ENCODE data around the gene BGLAP. TPM values are rescaled to one million over a fixed set of nuclear protein-coding genes. Genes with fewer than 3 reads are reported as not detected.

The BGLAP gene
- total and polyA plus RNA-seq, 2 donors = 0.42 to 0.68 TPM

DNA sequence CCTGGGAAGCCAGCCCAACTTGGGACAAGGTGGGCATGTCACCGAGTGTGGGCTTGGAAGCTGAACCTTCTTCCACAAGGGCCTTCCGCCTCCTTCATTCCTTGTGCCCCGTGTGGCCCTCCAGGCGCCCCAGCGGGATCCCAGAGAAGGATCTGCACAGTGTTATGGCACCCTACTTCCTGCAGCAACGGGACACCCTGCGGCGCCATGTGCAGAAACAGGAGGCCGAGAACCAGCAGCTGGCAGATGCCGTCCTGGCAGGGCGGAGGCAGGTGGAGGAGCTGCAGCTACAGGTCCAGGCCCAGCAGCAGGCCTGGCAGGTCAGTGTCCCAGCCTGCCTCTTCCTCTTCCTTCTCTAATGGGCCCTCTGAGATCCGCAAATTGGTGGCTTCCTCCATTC, 5.8 kb upstream of the BGLAP start:
- H3K27ac ChIP-seq (ENCODE audit: low read depth) = no peak overlapping the region
- 94% methylated on average over 12 of the region's 12 CpGs for WGBS
- DNase-seq (ENCODE audit: extremely low spot score) = no peak
- peaks cover 8% of the 10 kb centered on the region for H3K36me3 ChIP-seq (ENCODE audit: insufficient read depth)
- no peaks in the 10 kb centered on the region for H3K4me1 ChIP-seq (ENCODE audit: insufficient read depth)
- H3K4me3 ChIP-seq (ENCODE audit: low read depth, low read length) = no peak overlapping the region

GRCh38 chr1:156238248-156238647, 3.7 kb upstream of the BGLAP start:
- DNase-seq (ENCODE audit: extremely low spot score) = no peak
- WGBS = 96% methylated on average over 5 of the region's 5 CpGs
- H3K4me1 ChIP-seq (ENCODE audit: insufficient read depth) = no peaks in the 10 kb centered on the region
- H3K36me3 ChIP-seq (ENCODE audit: insufficient read depth) = peaks cover 8% of the 10 kb centered on the region
- H3K27ac ChIP-seq (ENCODE audit: low read depth) = no peak overlapping the region
- no peak overlapping the region for H3K4me3 ChIP-seq (ENCODE audit: low read depth, low read length)

DNA sequence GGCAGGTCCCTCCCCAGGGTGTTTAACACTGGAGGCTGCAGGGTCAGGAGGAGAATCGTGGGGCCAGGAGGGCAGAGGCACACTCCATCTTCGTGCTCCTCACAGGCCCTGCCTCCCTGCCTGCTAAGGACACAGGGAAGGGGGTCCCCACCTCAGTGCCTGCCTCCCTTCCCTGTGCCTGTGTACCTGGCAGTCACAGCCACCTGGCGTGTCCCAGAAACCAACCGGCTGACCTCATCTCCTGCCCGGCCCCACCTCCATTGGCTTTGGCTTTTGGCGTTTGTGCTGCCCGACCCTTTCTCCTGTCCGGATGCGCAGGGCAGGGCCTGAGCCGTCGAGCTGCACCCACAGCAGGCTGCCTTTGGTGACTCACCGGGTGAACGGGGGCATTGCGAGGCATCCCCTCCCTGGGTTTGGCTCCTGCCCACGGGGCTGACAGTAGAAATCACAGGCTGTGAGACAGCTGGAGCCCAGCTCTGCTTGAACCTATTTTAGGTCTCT, 623 bp upstream of the BGLAP start:
- H3K4me1 ChIP-seq (ENCODE audit: insufficient read depth) = no peaks in the 10 kb centered on the region
- no peak for DNase-seq (ENCODE audit: extremely low spot score)
- H3K4me3 ChIP-seq (ENCODE audit: low read depth, low read length) = no peak overlapping the region
- WGBS = 70% methylated on average over 15 of the region's 15 CpGs
- H3K27ac ChIP-seq (ENCODE audit: low read depth) = no peak overlapping the region
- H3K36me3 ChIP-seq (ENCODE audit: insufficient read depth) = peaks cover 6% of the 10 kb centered on the region

- Histone ChIP-seq H3K4me3 (ENCODE audit: low read depth, low read length) (no peak overlapping the region), H3K4me1 (ENCODE audit: insufficient read depth) (no peaks in the 10 kb centered on the region), H3K36me3 (ENCODE audit: insufficient read depth) (peaks cover 3% of the 10 kb centered on the region), H3K27ac (ENCODE audit: low read depth) (no peak overlapping the region)
- DNase-seq (ENCODE audit: extremely low spot score) = no peak
- WGBS = 77% methylated on average over 10 of the region's 10 CpGs
Observed at GRCh38 chr1:156242738-156243137, 754 bp downstream of the BGLAP start.

- no peak for DNase-seq (ENCODE audit: extremely low spot score)
- peaks cover 2% of the 10 kb centered on the region for H3K36me3 ChIP-seq (ENCODE audit: insufficient read depth)
- 83% methylated on average over 2 of the region's 2 CpGs for WGBS
- H3K4me3 ChIP-seq (ENCODE audit: low read depth, low read length) = no peak overlapping the region
- no peaks in the 10 kb centered on the region for H3K4me1 ChIP-seq (ENCODE audit: insufficient read depth)
- H3K27ac ChIP-seq (ENCODE audit: low read depth) = no peak overlapping the region
Observed at GRCh38 chr1:156244126-156244525, 2.1 kb downstream of the BGLAP start.

DNA sequence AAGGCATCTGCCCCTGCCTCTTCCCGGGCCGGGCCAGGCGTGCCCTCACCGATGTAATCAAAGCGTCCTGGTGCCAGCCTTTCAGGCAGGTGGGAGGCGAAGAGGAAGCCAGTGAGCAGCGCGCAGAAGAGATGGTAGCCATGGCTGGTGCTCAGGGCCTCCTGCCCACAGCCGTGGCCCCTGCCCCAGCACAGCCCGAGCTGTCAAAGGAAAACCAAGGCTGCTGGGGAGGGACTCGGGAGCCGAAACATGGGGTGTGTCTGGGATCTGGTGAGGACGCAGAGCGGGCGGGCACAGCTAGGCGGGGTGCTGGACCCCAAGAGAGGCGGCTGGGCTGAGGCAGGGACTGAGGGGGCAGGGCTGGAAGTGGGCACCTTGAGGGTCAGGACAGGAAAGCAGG, 2.7 kb downstream of the BGLAP start:
- DNase-seq (ENCODE audit: extremely low spot score) = no peak
- Histone ChIP-seq H3K4me1 (ENCODE audit: insufficient read depth) (no peaks in the 10 kb centered on the region), H3K27ac (ENCODE audit: low read depth) (no peak overlapping the region), H3K36me3 (ENCODE audit: insufficient read depth) (peaks cover 2% of the 10 kb centered on the region), H3K4me3 (ENCODE audit: low read depth, low read length) (no peak overlapping the region)
- WGBS = 88% methylated on average over 17 of the region's 17 CpGs

- no peaks in the 10 kb centered on the region for H3K4me1 ChIP-seq (ENCODE audit: insufficient read depth)
- no peak for DNase-seq (ENCODE audit: extremely low spot score)
- H3K4me3 ChIP-seq (ENCODE audit: low read depth, low read length) = no peak overlapping the region
- WGBS = 5% methylated on average over 69 of the region's 69 CpGs
- H3K27ac ChIP-seq (ENCODE audit: low read depth) = no peak overlapping the region
- H3K36me3 ChIP-seq (ENCODE audit: insufficient read depth) = no peaks in the 10 kb centered on the region
Observed at GRCh38 chr1:156245451-156246232, 3.7 kb downstream of the BGLAP start.

DNA sequence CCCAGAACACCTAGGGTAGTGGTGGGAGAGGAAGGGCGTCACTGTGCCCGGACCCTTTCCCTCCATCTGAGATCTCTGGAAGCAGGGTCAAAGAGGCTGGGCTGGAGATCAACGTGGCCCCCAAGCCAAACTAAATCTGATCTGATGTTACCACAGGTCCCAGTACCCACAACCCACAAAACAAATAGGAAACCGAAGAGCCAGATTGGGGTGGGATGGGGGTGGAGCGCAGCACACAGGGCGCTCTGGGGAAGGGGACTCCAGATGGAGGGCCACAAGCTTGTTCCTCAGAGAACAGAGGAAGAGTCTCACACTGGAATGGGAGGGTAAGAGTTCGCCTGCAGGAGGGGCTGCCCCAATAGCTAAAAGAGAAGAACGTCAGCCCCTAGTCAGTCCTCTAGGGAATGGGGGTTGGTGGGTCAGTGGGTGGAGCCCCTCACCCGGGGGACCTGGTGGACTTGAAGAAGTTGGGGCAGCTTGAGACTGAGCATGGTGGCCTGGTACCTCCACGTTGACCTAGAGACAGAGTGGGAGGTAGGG, 4.3 kb downstream of the BGLAP start:
- 58% methylated on average over 10 of the region's 10 CpGs for WGBS
- no peak for DNase-seq (ENCODE audit: extremely low spot score)

DNA sequence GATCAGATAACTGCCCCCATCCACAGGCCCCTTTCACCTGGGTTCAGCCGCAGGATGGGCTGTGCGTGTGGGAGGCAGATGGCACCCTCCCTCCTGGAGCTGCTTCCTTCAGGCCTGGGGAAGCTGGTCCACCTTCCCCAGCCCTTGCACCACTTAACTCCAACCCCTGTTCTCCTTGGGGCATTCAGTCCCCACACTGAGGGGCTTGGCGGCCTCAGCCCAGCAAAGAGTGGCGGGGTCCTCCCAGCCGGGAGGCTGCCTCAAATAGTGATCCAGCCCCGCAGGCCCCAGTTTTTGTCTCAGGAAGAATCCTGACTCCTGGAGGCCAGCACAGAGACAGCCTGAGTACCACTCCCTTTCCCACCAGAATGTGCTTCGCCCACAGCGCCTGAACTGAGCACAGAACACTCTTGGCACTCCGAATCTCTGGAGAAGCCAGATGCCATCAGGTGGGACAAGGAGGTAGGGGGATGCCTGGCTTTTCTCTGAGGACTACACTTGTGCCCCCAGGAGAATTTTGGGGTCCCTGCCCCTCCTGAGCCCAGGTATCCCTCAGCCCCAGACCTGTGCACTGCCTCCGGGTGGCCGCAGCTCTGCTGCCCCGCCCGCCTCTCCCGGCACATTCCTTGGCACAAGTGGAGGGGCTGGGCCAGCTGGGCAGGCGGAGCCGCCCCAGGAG, 4.9 kb downstream of the BGLAP start:
- 45% methylated on average over 16 of the region's 16 CpGs for WGBS
- Histone ChIP-seq H3K4me3 (ENCODE audit: low read depth, low read length) (no peak overlapping the region), H3K4me1 (ENCODE audit: insufficient read depth) (no peaks in the 10 kb centered on the region), H3K27ac (ENCODE audit: low read depth) (no peak overlapping the region), H3K36me3 (ENCODE audit: insufficient read depth) (no peaks in the 10 kb centered on the region)
- DNase-seq (ENCODE audit: extremely low spot score) = no peak

More for the DNA sequence above, 4.3 kb downstream of the BGLAP start:
- Histone ChIP-seq H3K36me3 (ENCODE audit: insufficient read depth) (no peaks in the 10 kb centered on the region), H3K4me1 (ENCODE audit: insufficient read depth) (no peaks in the 10 kb centered on the region), H3K4me3 (ENCODE audit: low read depth, low read length) (no peak overlapping the region), H3K27ac (ENCODE audit: low read depth) (no peak overlapping the region)

DNA sequence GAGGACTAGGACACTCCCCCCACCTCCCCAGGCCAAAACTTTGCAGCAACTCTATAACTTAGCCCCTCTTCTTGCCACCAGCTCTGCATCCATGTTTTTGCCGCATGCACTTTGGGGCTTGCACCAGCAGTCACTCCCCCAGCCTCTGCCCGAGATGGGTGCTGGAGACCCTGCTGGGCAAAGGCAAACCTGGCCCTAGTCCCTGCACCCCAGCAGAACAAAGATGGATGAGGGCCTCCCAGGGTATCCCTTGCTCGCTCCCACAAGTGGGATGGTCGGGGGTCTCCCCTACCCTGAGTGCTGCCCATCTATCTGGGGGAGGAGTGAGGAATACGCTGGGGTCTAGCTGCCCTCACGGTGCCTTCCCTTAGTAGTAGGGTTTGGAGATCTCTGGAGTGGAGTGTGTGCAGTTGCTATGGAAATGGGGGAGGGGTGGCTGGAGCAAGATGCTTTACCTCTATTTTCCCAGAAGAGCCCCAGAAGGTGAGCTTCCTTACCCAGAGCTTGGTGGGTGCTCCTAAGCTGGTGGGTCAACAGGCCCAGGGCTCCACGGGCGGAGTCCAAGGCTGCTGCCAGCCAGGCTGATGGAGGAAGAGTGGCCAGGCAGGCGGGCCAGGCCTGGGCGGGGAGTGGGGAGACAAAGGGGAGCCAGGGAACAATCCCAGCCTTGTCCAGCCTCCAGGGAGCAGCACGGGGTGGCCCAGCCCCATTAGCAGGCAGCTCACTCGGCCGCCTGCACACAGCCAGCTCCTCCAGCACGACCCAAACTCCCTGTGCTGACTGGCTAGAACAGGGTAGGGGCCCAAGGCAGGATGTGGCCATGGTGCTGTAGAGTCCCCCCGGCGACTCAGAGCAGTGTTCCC, 5.7 kb downstream of the BGLAP start, which contains the start of gene PAQR6:
Gene PAQR6 (minus strand): TSS at position 597 of the 863 bp plus-strand sequence. CDS start 1,325 bp downstream, outside the sequence.
- DNase-seq (ENCODE audit: extremely low spot score) = no peak
- Histone ChIP-seq H3K27ac (ENCODE audit: low read depth) (no peak within 1 kb of the TSS), H3K4me1 (ENCODE audit: insufficient read depth) (no peaks in the 10 kb centered on the region), H3K36me3 (ENCODE audit: insufficient read depth) (no peaks in the 10 kb centered on the region), H3K4me3 (ENCODE audit: low read depth, low read length) (no peak within 1 kb of the TSS)
- 41% methylated on average over 16 of the region's 16 CpGs for WGBS

GRCh38 chr1:156248323-156248683, 6.3 kb downstream of the BGLAP start:
- no peak overlapping the region for H3K4me3 ChIP-seq (ENCODE audit: low read depth, low read length)
- H3K36me3 ChIP-seq (ENCODE audit: insufficient read depth) = no peaks in the 10 kb centered on the region
- no peak overlapping the region for H3K27ac ChIP-seq (ENCODE audit: low read depth)
- DNase-seq (ENCODE audit: extremely low spot score) = no peak
- WGBS = 80% methylated on average over 4 of the region's 4 CpGs
- no peaks in the 10 kb centered on the region for H3K4me1 ChIP-seq (ENCODE audit: insufficient read depth)

DNA sequence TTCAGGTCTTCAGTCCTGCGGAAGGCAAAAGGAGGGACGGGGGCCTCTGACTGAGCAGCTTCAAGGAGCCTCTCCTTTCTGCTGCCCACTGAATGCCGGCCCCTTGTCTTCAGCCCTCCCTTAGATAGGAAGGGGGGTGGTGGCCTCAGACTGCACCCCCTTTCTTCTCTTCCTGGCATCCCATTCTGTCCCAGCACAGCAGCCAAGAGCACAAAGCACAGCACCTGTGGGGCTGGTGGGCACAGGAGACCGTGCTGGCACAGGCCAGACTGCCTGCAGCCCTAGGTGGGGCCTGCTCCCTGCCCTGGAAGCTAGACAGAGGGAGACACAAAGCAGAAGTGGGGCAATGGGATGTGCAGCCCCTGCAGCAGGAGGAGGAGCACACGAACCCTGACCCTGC, 7.6 kb downstream of the BGLAP start:
- WGBS = 87% methylated on average over 5 of the region's 5 CpGs
- Histone ChIP-seq H3K4me3 (ENCODE audit: low read depth, low read length) (no peak overlapping the region), H3K27ac (ENCODE audit: low read depth) (no peak overlapping the region), H3K4me1 (ENCODE audit: insufficient read depth) (no peaks in the 10 kb centered on the region), H3K36me3 (ENCODE audit: insufficient read depth) (no peaks in the 10 kb centered on the region)
- DNase-seq (ENCODE audit: extremely low spot score) = no peak

DNA sequence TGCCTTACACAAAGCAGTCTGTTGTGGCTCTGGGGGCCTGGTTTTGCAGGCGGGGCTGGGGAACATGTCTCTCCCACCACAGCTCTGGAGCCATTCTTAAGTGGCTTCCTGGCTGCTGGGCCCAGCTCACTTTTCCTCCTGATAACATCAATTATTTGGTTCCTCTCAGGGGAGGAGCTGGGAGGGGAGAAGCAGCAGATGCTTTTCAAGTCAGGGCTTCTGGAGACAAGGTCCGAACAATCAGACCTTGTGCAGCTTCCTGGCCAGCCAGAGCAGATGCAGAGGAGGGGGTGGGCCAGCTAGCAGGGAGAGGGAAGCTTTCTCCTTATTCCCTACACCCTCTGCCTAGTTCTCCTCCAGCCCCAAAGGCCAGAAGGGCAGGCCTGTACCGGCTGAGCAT, 9.5 kb downstream of the BGLAP start:
- no peak overlapping the region for H3K4me3 ChIP-seq (ENCODE audit: low read depth, low read length)
- WGBS = 45% methylated on average over 3 of the region's 3 CpGs
- H3K4me1 ChIP-seq (ENCODE audit: insufficient read depth) = no peaks in the 10 kb centered on the region
- DNase-seq (ENCODE audit: extremely low spot score) = peak; percentile 57
- no peak overlapping the region for H3K27ac ChIP-seq (ENCODE audit: low read depth)
- no peaks in the 10 kb centered on the region for H3K36me3 ChIP-seq (ENCODE audit: insufficient read depth)

Data from urinary bladder (tissue), 4 donors.